Measurements from ENCODE around the gene GALNT13.

DNA sequence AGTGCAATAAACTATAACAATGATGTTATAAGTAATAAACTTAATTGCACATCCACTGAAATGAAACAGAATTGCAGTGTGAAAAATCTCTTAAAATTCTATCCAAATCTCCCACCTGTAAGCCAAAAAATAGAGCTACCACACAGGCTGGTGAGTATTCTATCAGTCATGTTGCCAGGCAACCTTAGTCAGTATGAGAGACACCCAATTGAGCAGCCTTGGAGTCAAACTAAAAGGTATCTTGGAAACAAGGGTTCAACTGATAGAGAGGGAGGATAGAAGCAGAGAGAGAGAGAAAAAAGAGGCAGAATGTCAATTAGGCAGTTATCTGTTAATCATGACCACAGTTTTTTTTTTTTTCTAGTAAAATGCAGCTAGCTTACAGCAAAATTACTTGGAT, 45.8 kb downstream of the GALNT13 start:
- no peak for TF ChIP-seq CTCF (IDR thresholded peaks at IDR 0.05)
- no peak for TF ChIP-seq ZFX (IDR thresholded peaks at IDR 0.05; ENCODE audit: borderline replicate concordance)
